Trophoblast cell (in vitro differentiated cells and primary cell): ENCODE data around the gene EYA2.

Source experiments
- DNase-seq, 2 donors: peaks; one replicate each; pipeline ENCODE4 v3.0.0-alpha.2; 2016
- H2AFZ ChIP-seq: 2 replicates; pipeline ENCODE4 v1.6.1; 2013; ENCODE audit warnings: low read length, moderate library complexity, mild to moderate bottlenecking; ENCODE audit not compliant: insufficient read depth, poor library complexity
- H2AK5ac ChIP-seq: 2 replicates; pipeline ENCODE4 v1.6.1; 2013; ENCODE audit warnings: mild to moderate bottlenecking, low read length
- H2BK120ac ChIP-seq: 2 replicates; pipeline ENCODE4 v1.6.1; 2013; ENCODE audit warnings: low read length, mild to moderate bottlenecking, moderate library complexity; ENCODE audit not compliant: insufficient read depth, poor library complexity
- H2BK12ac ChIP-seq: 2 replicates; pipeline ENCODE4 v1.6.1; 2013; ENCODE audit warnings: mild to moderate bottlenecking, low read length, moderate library complexity
- H2BK5ac ChIP-seq: 2 replicates; pipeline ENCODE4 v1.6.1; 2013; ENCODE audit warnings: low read length, low read depth, moderate library complexity, mild to moderate bottlenecking; ENCODE audit not compliant: poor library complexity
- H3K14ac ChIP-seq: 2 replicates; pipeline ENCODE4 v1.6.1; 2013; ENCODE audit warnings: mild to moderate bottlenecking, low read length
- H3K18ac ChIP-seq: 2 replicates; pipeline ENCODE4 v1.6.1; 2013; ENCODE audit warnings: mild to moderate bottlenecking, low read length
- H3K23ac ChIP-seq: 2 replicates; pipeline ENCODE4 v1.6.1; 2013; ENCODE audit warnings: low read length
- H3K27ac ChIP-seq: 2 replicates; pipeline ENCODE4 v1.5.1; 2013; ENCODE audit warnings: low read depth, mild to moderate bottlenecking, inconsistent platforms, low read length, moderate library complexity
- H3K27me3 ChIP-seq: 2 replicates; pipeline ENCODE4 v1.6.1; 2013; ENCODE audit warnings: inconsistent platforms, mild to moderate bottlenecking, low read length, moderate library complexity; ENCODE audit not compliant: insufficient read depth
- H3K36me3 ChIP-seq, 2 experiments: 1 replicate in 1 of 2; 2 replicates in 1 of 2; pipeline ENCODE4 v1.6.1; 2013; ENCODE audit warnings: low read length in 2 of 2, mild to moderate bottlenecking in 2 of 2, moderate library complexity in 1 of 2; ENCODE audit not compliant: insufficient read depth in 2 of 2, control insufficient read depth in 1 of 2
- H3K4ac ChIP-seq: 2 replicates; pipeline ENCODE4 v1.6.1; 2013; ENCODE audit warnings: low read depth, mild to moderate bottlenecking, low read length, moderate library complexity
- H3K4me1 ChIP-seq, 2 experiments: 1 replicate in 1 of 2; 2 replicates in 1 of 2; pipeline ENCODE4 v1.6.1; 2013; ENCODE audit warnings: low read length in 2 of 2, mild to moderate bottlenecking in 2 of 2, moderate library complexity in 1 of 2; ENCODE audit not compliant: insufficient read depth in 2 of 2, control insufficient read depth in 1 of 2
- H3K4me2 ChIP-seq: 2 replicates; pipeline ENCODE4 v1.6.1; 2013; ENCODE audit warnings: inconsistent platforms, mild to moderate bottlenecking, low read length, moderate library complexity
- H3K4me3 ChIP-seq: 2 replicates; pipeline ENCODE4 v1.5.1; 2013; ENCODE audit warnings: mild to moderate bottlenecking, low read depth, low read length, inconsistent platforms
- H3K79me1 ChIP-seq: one replicate; pipeline ENCODE4 v1.6.1; 2013; ENCODE audit warnings: low read length
- H3K79me2 ChIP-seq: 2 replicates; pipeline ENCODE4 v1.6.1; 2013; ENCODE audit warnings: low read length, mild to moderate bottlenecking; ENCODE audit not compliant: control insufficient read depth, insufficient read depth, poor library complexity
- H3K9ac ChIP-seq: 2 replicates; pipeline ENCODE4 v1.6.1; 2013; ENCODE audit warnings: mild to moderate bottlenecking, low read length
- H3K9me3 ChIP-seq: 2 replicates; pipeline ENCODE4 v1.6.1; 2013; ENCODE audit warnings: low read depth, mild to moderate bottlenecking, control low read depth, inconsistent platforms, low read length; ENCODE audit not compliant: insufficient read depth
- H4K12ac ChIP-seq: 2 replicates; pipeline ENCODE4 v1.6.1; 2013; ENCODE audit warnings: low read depth, mild to moderate bottlenecking, low read length, moderate library complexity
- H4K8ac ChIP-seq: 2 replicates; pipeline ENCODE4 v1.6.1; 2013; ENCODE audit warnings: low read depth, mild to moderate bottlenecking, low read length, moderate library complexity
- H4K91ac ChIP-seq: one replicate; pipeline ENCODE4 v1.6.1; 2013; ENCODE audit warnings: low read depth, mild to moderate bottlenecking, low read length, moderate library complexity
- WGBS: extraction: QIAGEN DNeasy Blood & Tissue Kit; methylation state at CpG from one replicate; pipeline ENCODE4 v1.1.7; 2013; ENCODE audit warnings: missing lambda C conversion rate; ENCODE audit not compliant: insufficient read length, insufficient coverage; ENCODE audit errors: extremely low coverage; 5-methylcytosine and 5-hydroxymethylcytosine counted together

The EYA2 gene

DNA sequence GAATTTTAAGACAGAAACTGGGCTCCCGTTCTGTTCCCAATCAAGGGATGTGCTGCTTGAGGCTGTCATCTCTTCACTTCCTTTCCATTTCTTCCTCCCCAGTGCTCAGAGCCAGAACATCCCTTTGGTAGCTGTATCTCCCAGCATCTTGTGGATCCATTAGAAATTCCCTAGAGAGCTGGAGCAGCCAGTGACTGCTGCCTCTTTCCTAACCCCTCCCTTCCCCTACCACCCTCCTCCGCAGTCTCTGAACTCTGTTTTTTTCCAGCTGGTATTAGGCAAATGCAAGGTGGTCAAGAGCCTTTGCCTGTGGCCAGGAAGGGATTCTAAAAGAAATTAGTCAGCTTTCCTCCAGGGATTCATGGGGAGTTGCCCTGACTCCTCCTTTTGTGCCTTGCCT is 208.0 kb downstream of the EYA2 start:
- Histone ChIP-seq H3K36me3 (peaks cover 0 to 5% of the 10 kb centered on the region in 2 experiments), H2AFZ (no peak overlapping the region), H3K18ac (no peak overlapping the region), H2BK12ac (no peak overlapping the region), H2AK5ac (no peak overlapping the region), H3K79me1 (no peaks in the 10 kb centered on the region), H4K12ac (no peak overlapping the region), H3K23ac (no peak overlapping the region), H3K27me3 (no peaks in the 10 kb centered on the region), H3K4me2 (no peak overlapping the region), H3K9me3 (peaks cover 3% of the 10 kb centered on the region), H3K14ac (no peak overlapping the region), H3K4me3 (no peak overlapping the region), H3K4ac (no peak overlapping the region), H3K9ac (no peak overlapping the region), H4K8ac (no peak overlapping the region), H2BK5ac (no peak overlapping the region), H4K91ac (no peak overlapping the region), H3K79me2 (no peaks in the 10 kb centered on the region), H2BK120ac (no peak overlapping the region), H3K4me1 (no peaks in the 10 kb centered on the region), H3K27ac (no peak overlapping the region)
- no peak for DNase-seq
- no CpG with 5 or more reads among the region's 2 CpGs for WGBS

DNA sequence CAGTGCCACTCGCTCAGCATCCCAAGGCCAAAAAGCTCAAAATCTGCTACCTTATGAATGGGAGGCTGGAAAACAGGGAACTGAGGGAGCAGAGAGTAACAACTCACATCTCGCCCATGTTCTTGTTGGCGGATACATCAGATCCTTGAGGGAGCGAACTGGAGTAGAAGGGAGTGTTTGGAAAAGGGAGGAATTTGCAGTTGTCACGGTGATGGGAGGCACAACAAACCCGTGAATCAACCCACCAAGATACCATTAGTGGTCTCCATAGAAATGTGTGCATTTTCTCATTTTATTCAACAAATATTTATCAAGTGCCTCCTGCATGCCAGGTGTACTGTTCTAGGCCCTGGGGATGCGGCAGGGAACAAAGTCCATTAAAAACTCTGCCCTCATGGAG is 212.1 kb downstream of the EYA2 start:
- Histone ChIP-seq H3K79me2 (no peaks in the 10 kb centered on the region), H2BK5ac (no peak overlapping the region), H3K27me3 (no peaks in the 10 kb centered on the region), H4K8ac (no peak overlapping the region), H3K27ac (no peak overlapping the region), H4K12ac (no peak overlapping the region), H3K4me2 (no peak overlapping the region), H3K18ac (no peak overlapping the region), H2AFZ (no peak overlapping the region), H3K4me1 (no peaks in the 10 kb centered on the region), H3K36me3 (peaks cover 0 to 2% of the 10 kb centered on the region in 2 experiments), H3K4ac (no peak overlapping the region), H3K14ac (no peak overlapping the region), H2BK120ac (no peak overlapping the region), H3K4me3 (no peak overlapping the region), H3K23ac (no peak overlapping the region), H2AK5ac (no peak overlapping the region), H3K9me3 (peaks cover 5% of the 10 kb centered on the region), H3K9ac (no peak overlapping the region), H2BK12ac (no peak overlapping the region), H4K91ac (no peak overlapping the region), H3K79me1 (no peaks in the 10 kb centered on the region)
- WGBS = no CpG with 5 or more reads among the region's 7 CpGs
- DNase-seq = no peak

DNA sequence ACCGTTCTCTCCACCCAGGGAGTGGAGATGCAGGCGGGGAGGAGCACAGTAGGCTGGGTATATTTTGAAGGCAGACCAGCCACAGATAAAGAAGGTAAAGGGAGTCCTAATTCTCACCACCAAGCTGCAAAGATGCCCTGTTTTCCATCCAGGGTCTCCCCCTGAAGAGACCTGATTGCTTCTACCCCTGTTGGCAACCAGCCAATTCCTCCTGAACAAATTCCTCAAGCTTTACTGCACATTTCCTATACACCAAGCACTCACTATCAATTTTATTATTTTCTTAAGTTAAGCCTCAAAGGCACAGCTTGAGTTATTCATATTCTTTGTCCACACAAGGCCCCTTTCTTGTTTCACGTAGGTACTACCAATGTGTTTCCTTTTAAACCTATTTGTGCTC is 214.4 kb downstream of the EYA2 start:
- no peak overlapping the region for H3K4ac ChIP-seq
- WGBS = no CpG with 5 or more reads among the region's 3 CpGs
- no peaks in the 10 kb centered on the region for H3K79me1 ChIP-seq
- H2AFZ ChIP-seq = no peak overlapping the region
- H2BK120ac ChIP-seq = no peak overlapping the region
- H3K9ac ChIP-seq = no peak overlapping the region
- H3K9me3 ChIP-seq = peaks cover 2% of the 10 kb centered on the region
- H2BK12ac ChIP-seq = no peak overlapping the region
- H3K18ac ChIP-seq = no peak overlapping the region
- peaks cover 0 to 2% of the 10 kb centered on the region in 2 experiments for H3K36me3 ChIP-seq
- H3K4me3 ChIP-seq = no peak overlapping the region
- H3K14ac ChIP-seq = no peak overlapping the region
- H2AK5ac ChIP-seq = no peak overlapping the region
- no peak overlapping the region for H3K4me2 ChIP-seq
- H3K27me3 ChIP-seq = no peaks in the 10 kb centered on the region
- H3K4me1 ChIP-seq = no peaks in the 10 kb centered on the region
- H3K23ac ChIP-seq = no peak overlapping the region
- H3K79me2 ChIP-seq = no peaks in the 10 kb centered on the region
- H2BK5ac ChIP-seq = no peak overlapping the region
- no peak overlapping the region for H4K8ac ChIP-seq
- H4K12ac ChIP-seq = no peak overlapping the region
- no peak overlapping the region for H4K91ac ChIP-seq
- H3K27ac ChIP-seq = no peak overlapping the region
- no peak for DNase-seq

DNA sequence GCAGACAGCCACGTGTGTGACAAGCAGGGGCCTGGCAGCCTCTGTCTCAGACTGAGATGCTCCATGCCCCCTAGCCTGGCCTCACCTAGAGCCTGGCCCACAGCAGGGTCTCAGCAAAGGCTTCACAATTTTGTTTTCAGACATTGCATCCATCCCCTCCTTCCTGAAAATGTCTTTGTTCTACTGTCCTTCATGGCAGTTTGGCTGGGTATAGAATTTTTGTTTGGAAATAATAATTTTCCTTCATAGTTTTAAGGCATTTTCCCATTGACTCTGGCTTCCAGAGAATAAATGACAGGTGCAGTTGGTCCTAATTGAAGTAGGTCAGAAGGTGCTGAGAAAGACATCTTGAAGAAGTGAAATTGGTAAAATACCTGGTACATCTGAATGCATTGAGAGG is 216.2 kb downstream of the EYA2 start:
- Histone ChIP-seq H4K8ac (no peak overlapping the region), H2BK120ac (no peak overlapping the region), H3K79me2 (no peaks in the 10 kb centered on the region), H3K18ac (no peak overlapping the region), H3K4me2 (no peak overlapping the region), H3K9ac (no peak overlapping the region), H2AK5ac (no peak overlapping the region), H3K27me3 (no peaks in the 10 kb centered on the region), H3K79me1 (no peaks in the 10 kb centered on the region), H2BK5ac (no peak overlapping the region), H2AFZ (no peak overlapping the region), H4K91ac (no peak overlapping the region), H3K14ac (no peak overlapping the region), H3K27ac (no peak overlapping the region), H3K4ac (no peak overlapping the region), H4K12ac (no peak overlapping the region), H3K4me1 (no peaks in the 10 kb centered on the region), H3K36me3 (peaks cover 2 to 3% of the 10 kb centered on the region in 2 experiments), H2BK12ac (no peak overlapping the region), H3K23ac (no peak overlapping the region), H3K9me3 (peaks cover 2% of the 10 kb centered on the region), H3K4me3 (no peak overlapping the region)
- no CpG with 5 or more reads among the region's 1 CpG for WGBS
- no peak for DNase-seq
